DLD1 (cell line): Measurements from ENCODE around the gene ZNF644.

Experiments
- in situ Hi-C: cut with HindIII; loops from 2 replicates; pipeline ENCODE4 v1.10.0; 2017; ENCODE audit warnings: low sequenced_read_pairs

ZNF644 gene

GRCh38 chr1:90989302-90989701, 32.5 kb downstream of the ZNF644 start:
- in situ Hi-C loops: no loop called here

GRCh38 chr1:90987841-90988240, 34.0 kb downstream of the ZNF644 start:
- in situ Hi-C loops: no loop called here

GRCh38 chr1:90986953-90987352, 34.9 kb downstream of the ZNF644 start:
- in situ Hi-C loops: no loop called here

GRCh38 chr1:90977522-90977921, 44.3 kb downstream of the ZNF644 start:
- in situ Hi-C loops: no loop called here

GRCh38 chr1:90973897-90974798, 47.7 kb downstream of the ZNF644 start:
- in situ Hi-C loops: no loop called here

GRCh38 chr1:90970208-90970607, 51.6 kb downstream of the ZNF644 start:
- in situ Hi-C loops: no loop called here

- in situ Hi-C loops: no loop called here
Observed at GRCh38 chr1:90969241-90969640, 52.6 kb downstream of the ZNF644 start.

GRCh38 chr1:90964444-90965035, 57.3 kb downstream of the ZNF644 start:
- in situ Hi-C loops: no loop called here

- in situ Hi-C loops: no loop called here
Observed at GRCh38 chr1:90963651-90964050, 58.2 kb downstream of the ZNF644 start.

- in situ Hi-C loops: no loop called here
Observed at GRCh38 chr1:90963236-90963635, 58.6 kb downstream of the ZNF644 start.

- in situ Hi-C loops: no loop called here
Observed at GRCh38 chr1:90959352-90960206, 62.3 kb downstream of the ZNF644 start.

- in situ Hi-C loops: no loop called here
Observed at GRCh38 chr1:90957497-90957896, 64.3 kb downstream of the ZNF644 start.

- in situ Hi-C loops: no loop called here
Observed at GRCh38 chr1:90955769-90956168, 66.1 kb downstream of the ZNF644 start.

GRCh38 chr1:90952906-90953305, 68.9 kb downstream of the ZNF644 start:
- in situ Hi-C loops: no loop called here

- in situ Hi-C loops: no loop called here
Observed at GRCh38 chr1:90951009-90951408, 70.8 kb downstream of the ZNF644 start.

- in situ Hi-C loops: no loop called here
Observed at GRCh38 chr1:90948301-90948700, 73.5 kb downstream of the ZNF644 start.

- in situ Hi-C loops: no loop called here
Observed at GRCh38 chr1:90946630-90947029, 75.2 kb downstream of the ZNF644 start.

- in situ Hi-C loops: no loop called here
Observed at GRCh38 chr1:90945287-90945686, 76.5 kb downstream of the ZNF644 start.

- in situ Hi-C loops: no loop called here
Observed at GRCh38 chr1:90943966-90944365, 77.9 kb downstream of the ZNF644 start.

GRCh38 chr1:90940746-90941145, 81.1 kb downstream of the ZNF644 start:
- in situ Hi-C loops: no loop called here

- in situ Hi-C loops: no loop called here
Observed at GRCh38 chr1:90936731-90937130, 85.1 kb downstream of the ZNF644 start.
